OCI-LY1 (cell line): ENCODE measurements around the gene RNU6-9.
A peak's percentile ranks its signal among the peaks of the same experiment; 100 is the strongest.

Experiments
- H2AFZ ChIP-seq: fragments of 200-600 bp; sonication (generic), shearing (Covaris generic); 2 replicates; pipeline ENCODE4 v1.6.0; 2014; ENCODE audit warnings: antibody characterized with exemption, mild to moderate bottlenecking, low read length
- H3F3A ChIP-seq: fragments of 200-600 bp; sonication (generic), shearing (Covaris generic); 2 replicates; pipeline ENCODE4 v1.6.0; 2014; ENCODE audit warnings: mild to moderate bottlenecking, antibody characterized with exemption, low read length, moderate library complexity; ENCODE audit not compliant: insufficient read depth
- H3K27ac ChIP-seq: fragments of 200-600 bp; sonication (generic); 2 replicates; pipeline ENCODE4 v1.5.1; 2014; ENCODE audit warnings: low read length, mixed run types, mild to moderate bottlenecking, low read depth; ENCODE audit not compliant: poor library complexity, severe bottlenecking
- H3K27me3 ChIP-seq: fragments of 200-600 bp; sonication (generic); 2 replicates; pipeline ENCODE4 v1.6.0; 2014; ENCODE audit warnings: antibody characterized with exemption, mild to moderate bottlenecking, low read length, moderate library complexity; ENCODE audit not compliant: insufficient read depth
- H3K36me3 ChIP-seq: fragments of 200-600 bp; sonication (generic); 2 replicates; pipeline ENCODE4 v1.6.1; 2014; ENCODE audit warnings: mild to moderate bottlenecking, antibody characterized with exemption, low read length, moderate library complexity, mixed read lengths; ENCODE audit not compliant: insufficient read depth
- H3K4me1 ChIP-seq: fragments of 200-600 bp; sonication (generic); 2 replicates; pipeline ENCODE4 v1.5.1; 2014; ENCODE audit warnings: mild to moderate bottlenecking, low read length, moderate library complexity; ENCODE audit not compliant: insufficient read depth, severe bottlenecking
- H3K4me2 ChIP-seq: fragments of 200-600 bp; sonication (generic), shearing (Covaris generic); 2 replicates; pipeline ENCODE4 v1.6.1; 2014; ENCODE audit warnings: low read length
- H3K4me3 ChIP-seq: fragments of 200-600 bp; sonication (generic); 2 replicates; pipeline ENCODE4 v1.5.1; 2014; ENCODE audit warnings: low read length, low read depth, mild to moderate bottlenecking, mixed read lengths; ENCODE audit not compliant: poor library complexity, severe bottlenecking
- H3K79me2 ChIP-seq: fragments of 200-600 bp; shearing (Covaris generic); 2 replicates; pipeline ENCODE4 v1.6.1; 2016; ENCODE audit warnings: mixed run types, low read length, mixed read lengths; ENCODE audit not compliant: insufficient read depth
- H3K9ac ChIP-seq: fragments of 200-600 bp; sonication (generic), shearing (Covaris generic); 2 replicates; pipeline ENCODE4 v1.6.1; 2014; ENCODE audit warnings: mild to moderate bottlenecking, low read length, mixed read lengths
- H3K9me2 ChIP-seq: fragments of 200-600 bp; sonication (generic), shearing (Covaris generic); 2 replicates; pipeline ENCODE4 v1.6.1; 2014; ENCODE audit warnings: low read depth, mild to moderate bottlenecking, low read length, mixed read lengths
- H3K9me3 ChIP-seq: fragments of 200-600 bp; shearing (Covaris generic); 2 replicates; pipeline ENCODE4 v1.6.1; 2014; ENCODE audit warnings: low read length, mixed read lengths
- H4K20me1 ChIP-seq: fragments of 200-600 bp; sonication (generic), shearing (Covaris generic); 2 replicates; pipeline ENCODE4 v1.6.0; 2016; ENCODE audit warnings: mild to moderate bottlenecking, low read length; ENCODE audit not compliant: insufficient read depth
- CTCF ChIP-seq: fragments of 200-600 bp; sonication (generic), shearing (Covaris generic); IDR thresholded peaks from 2 replicates; pipeline ENCODE4 v1.5.1; 2017; ENCODE audit warnings: mild to moderate bottlenecking, antibody characterized with exemption, low read length, moderate library complexity, mixed read lengths
- EZH2 ChIP-seq: fragments of 200-600 bp; sonication (generic), shearing (Covaris generic); IDR thresholded peaks from 2 replicates; pipeline ENCODE4 v1.8.0; 2017; ENCODE audit warnings: borderline replicate concordance, mixed run types, mild to moderate bottlenecking, antibody characterized with exemption, low read length, moderate library complexity, mixed read lengths

RNU6-9 gene

GRCh38 chr19:917323-918151 is 24.3 kb downstream of the RNU6-9 start, which contains the start of gene KISS1R:
TSS of gene KISS1R (plus strand) at chr19:917333. CDS start at chr19:917503, 170 bp downstream.
- no peak within 1 kb of the TSS for H2AFZ ChIP-seq
- peaks cover 13% of the 10 kb centered on the region; the same call in 1 of the 2 replicates for H3K27me3 ChIP-seq
- no peak within 1 kb of the TSS; the same call in 1 of the 2 replicates for H3K9ac ChIP-seq
- peak within 1 kb of the TSS; percentile 64 for H3K4me2 ChIP-seq
- TF ChIP-seq CTCF: peak; percentile 84
- TF ChIP-seq EZH2: no peak
- H3K4me1 ChIP-seq: peaks cover 40% of the 10 kb centered on the region
- H4K20me1 ChIP-seq: no peaks in the 10 kb centered on the region
- H3K9me3 ChIP-seq: no peaks in the 10 kb centered on the region
- H3F3A ChIP-seq: no peaks in the 10 kb centered on the region
- H3K36me3 ChIP-seq: no peaks in the 10 kb centered on the region
- H3K4me3 ChIP-seq: peak within 1 kb of the TSS; percentile 41
- no peaks in the 10 kb centered on the region for H3K9me2 ChIP-seq
- H3K27ac ChIP-seq: no peak within 1 kb of the TSS
- H3K79me2 ChIP-seq: no peaks in the 10 kb centered on the region

- Histone ChIP-seq H3K79me2 (no peaks in the 10 kb centered on the region), H3K4me2 (peak overlapping the region; percentile 64), H3K36me3 (no peaks in the 10 kb centered on the region), H3K4me1 (peaks cover 40% of the 10 kb centered on the region), H3K27ac (no peak overlapping the region), H4K20me1 (no peaks in the 10 kb centered on the region), H2AFZ (no peak overlapping the region), H3F3A (no peaks in the 10 kb centered on the region), H3K9me2 (no peaks in the 10 kb centered on the region), H3K9me3 (no peaks in the 10 kb centered on the region), H3K9ac (no peak overlapping the region), H3K4me3 (no peak overlapping the region), H3K27me3 (peaks cover 13% of the 10 kb centered on the region; the same call in 1 of the 2 replicates)
- TF ChIP-seq CTCF: no peak
- TF ChIP-seq EZH2: no peak
Observed at GRCh38 chr19:918152-918437, 24.8 kb downstream of the RNU6-9 start.

GRCh38 chr19:918481-919198 is 25.4 kb downstream of the RNU6-9 start:
- H3K9ac ChIP-seq: no peak overlapping the region
- no peak overlapping the region for H3K27ac ChIP-seq
- H3K9me2 ChIP-seq: no peaks in the 10 kb centered on the region
- H3K4me2 ChIP-seq: no peak overlapping the region; the same call in 1 of the 2 replicates
- peaks cover 13% of the 10 kb centered on the region; the same call in 1 of the 2 replicates for H3K27me3 ChIP-seq
- no peaks in the 10 kb centered on the region for H3K36me3 ChIP-seq
- H2AFZ ChIP-seq: no peak overlapping the region
- no peak overlapping the region for H3K4me3 ChIP-seq
- no peaks in the 10 kb centered on the region for H3F3A ChIP-seq
- H3K4me1 ChIP-seq: peaks cover 36% of the 10 kb centered on the region
- no peaks in the 10 kb centered on the region for H3K79me2 ChIP-seq
- TF ChIP-seq CTCF: no peak
- TF ChIP-seq EZH2: no peak
- no peaks in the 10 kb centered on the region for H3K9me3 ChIP-seq
- H4K20me1 ChIP-seq: no peaks in the 10 kb centered on the region
